GM12892 (cell line): ENCODE data around the gene LHX4.

ENCODE experiments used
- POLR2A ChIP-seq: IDR thresholded peaks from 2 replicates; pipeline ENCODE4 v1.6.1; 2011; ENCODE audit warnings: low read depth, low read length, control low read depth
- POLR2AphosphoS5 ChIP-seq: IDR thresholded peaks from 2 replicates; pipeline ENCODE4 v1.6.1; 2011; ENCODE audit warnings: low read depth, low read length, control low read depth
- TAF1 ChIP-seq: IDR thresholded peaks from 2 replicates; pipeline ENCODE4 v1.6.1; 2011; ENCODE audit warnings: low read depth, mild to moderate bottlenecking, control low read depth, low read length, borderline replicate concordance

DNA sequence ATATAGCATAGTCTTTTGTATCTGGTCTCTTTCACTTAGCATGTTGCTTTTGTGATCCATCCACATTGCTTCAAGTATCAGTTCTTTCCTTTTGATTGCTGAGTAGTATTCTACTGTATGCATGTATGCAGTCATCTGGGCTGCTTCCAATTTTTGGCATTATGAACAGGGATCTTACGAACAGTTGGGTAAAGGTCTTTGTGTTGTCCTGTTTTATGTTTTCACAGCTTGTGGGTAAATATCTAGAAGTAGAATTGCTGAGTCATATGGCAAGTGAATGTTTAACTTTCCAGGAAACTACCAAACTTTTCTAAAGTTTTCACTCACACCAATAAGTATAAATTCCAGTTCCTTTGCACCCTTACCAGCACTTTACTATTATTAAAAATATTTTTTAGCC, 60.9 kb downstream of the LHX4 start:
- TF ChIP-seq POLR2AphosphoS5, result no peak
- TF ChIP-seq TAF1, result no peak
- no peak for TF ChIP-seq POLR2A
